GM12891 (cell line): ENCODE measurements around the gene NTN4. TPM values are rescaled to one million over a fixed set of nuclear protein-coding genes. Genes with fewer than 3 reads are reported as not detected.

Experiments
- DNase-seq: peaks from one replicate; pipeline ENCODE4 v3.0.0; 2011; ENCODE audit warnings: low spot score; ENCODE audit not compliant: insufficient read length
- FAIRE-seq: peaks from 2 replicates; lab custom pipeline; 2011; peaks lifted over from hg19 to GRCh38; lab: Jason Lieb, UNC
- PAX5 ChIP-seq: IDR thresholded peaks from 2 replicates; pipeline ENCODE4 v1.6.1; 2011; ENCODE audit warnings: low read length, moderate library complexity, mild to moderate bottlenecking; ENCODE audit not compliant: insufficient read depth, severe bottlenecking
- POLR2A ChIP-seq: IDR thresholded peaks from 2 replicates; pipeline ENCODE4 v1.6.1; 2011; ENCODE audit warnings: low read depth, low read length, control low read depth
- POLR2AphosphoS5 ChIP-seq: IDR thresholded peaks from 2 replicates; pipeline ENCODE4 v1.6.1; 2011; ENCODE audit warnings: low read depth, low read length, control low read depth
- POU2F2 ChIP-seq: IDR thresholded peaks from 2 replicates; pipeline ENCODE4 v1.6.1; 2011; ENCODE audit warnings: low read depth, mild to moderate bottlenecking, control low read depth, low read length, moderate library complexity
- SPI1 ChIP-seq: IDR thresholded peaks from 2 replicates; pipeline ENCODE4 v1.6.1; 2011; ENCODE audit warnings: low read depth, low read length, control low read depth
- TAF1 ChIP-seq: IDR thresholded peaks from 2 replicates; pipeline ENCODE4 v1.6.1; 2011; ENCODE audit warnings: low read depth, low read length, control low read depth
- polyA plus RNA-seq: library from polyadenylated mRNA; unstranded; fragments of >200 nt; gene quantifications from one replicate; pipeline ENCODE4 v1.2.1, GENCODE V29; 2012; ENCODE audit warnings: low read depth, missing spikeins, inconsistent platforms; ENCODE audit not compliant: missing spikeins

Gene NTN4
- polyA plus RNA-seq: not detected

- TF ChIP-seq TAF1 (no peak), POLR2AphosphoS5 (no peak), POU2F2 (no peak), POLR2A (no peak), SPI1 (peak; percentile 10; the same call in 1 of the 2 replicates), PAX5 (no peak)
- DNase-seq (peak; percentile 47), FAIRE-seq (no peak)
These were observed at the start of gene NTN4 for GRCh38 chr12:95790033-95790916. Gene NTN4, minus strand, starts transcription at chr12:95790764. Its CDS starts 455 bp downstream, at chr12:95790309.

GRCh38 chr12:95838125-95838524 lies 47.6 kb upstream of the NTN4 start:
- no peak for DNase-seq
- no peak for TF ChIP-seq POU2F2
- no peak for TF ChIP-seq SPI1
- TF ChIP-seq POLR2A: no peak
- no peak for TF ChIP-seq TAF1
- no peak for TF ChIP-seq POLR2AphosphoS5
- no peak for TF ChIP-seq PAX5
- FAIRE-seq: no peak

GRCh38 chr12:95837240-95838038 lies 46.9 kb upstream of the NTN4 start:
- TF ChIP-seq SPI1 (no peak), TAF1 (no peak), PAX5 (no peak), POLR2AphosphoS5 (no peak), POU2F2 (no peak), POLR2A (no peak)
- DNase-seq (no peak), FAIRE-seq (no peak)

- FAIRE-seq (no peak), DNase-seq (no peak)
- TF ChIP-seq SPI1 (no peak), PAX5 (no peak), POU2F2 (no peak), TAF1 (no peak), POLR2AphosphoS5 (no peak), POLR2A (no peak)
These were observed 46.2 kb upstream of the NTN4 start for GRCh38 chr12:95836630-95837239.

GRCh38 chr12:95836185-95836609 lies 45.6 kb upstream of the NTN4 start:
- TF ChIP-seq POU2F2 (no peak), PAX5 (no peak), POLR2AphosphoS5 (no peak), TAF1 (no peak), POLR2A (no peak), SPI1 (no peak)
- DNase-seq: no peak
- no peak for FAIRE-seq

GRCh38 chr12:95834572-95834971 lies 44.0 kb upstream of the NTN4 start:
- DNase-seq (no peak), FAIRE-seq (no peak)
- TF ChIP-seq POU2F2 (no peak), POLR2A (no peak)

GRCh38 chr12:95830335-95831089 lies 39.9 kb upstream of the NTN4 start:
- FAIRE-seq (no peak), DNase-seq (no peak)
- TF ChIP-seq POLR2AphosphoS5: no peak
- no peak for TF ChIP-seq POLR2A
- no peak for TF ChIP-seq PAX5
- no peak for TF ChIP-seq POU2F2
- no peak for TF ChIP-seq TAF1
- TF ChIP-seq SPI1: no peak

- FAIRE-seq (no peak), DNase-seq (no peak)
- no peak for TF ChIP-seq POU2F2
- TF ChIP-seq PAX5: no peak
- TF ChIP-seq POLR2AphosphoS5: no peak
- no peak for TF ChIP-seq POLR2A
- no peak for TF ChIP-seq TAF1
- no peak for TF ChIP-seq SPI1
These were observed 38.8 kb upstream of the NTN4 start for GRCh38 chr12:95829395-95829794.
